GM18517 (cell line): ENCODE results near the gene PCDH8.

Source experiments
- ATAC-seq: cut with Tn5 transposase; IDR thresholded peaks from one replicate; pipeline ENCODE4 v1.9.1; 2021; ENCODE audit warnings: mild to moderate bottlenecking, moderate library complexity; ENCODE audit not compliant: unreplicated experiment

PCDH8 gene

GRCh38 chr13:52848455-52849195, at the start of gene PCDH8:
PCDH8 (minus strand) TSS chr13:52848640; CDS start chr13:52848436, 204 bp downstream.
- ATAC-seq: no peak

GRCh38 chr13:52896827-52897659, 48.6 kb upstream of the PCDH8 start:
- no peak for ATAC-seq

GRCh38 chr13:52894413-52894812, 46.0 kb upstream of the PCDH8 start:
- ATAC-seq: no peak

GRCh38 chr13:52892925-52893324, 44.5 kb upstream of the PCDH8 start:
- no peak for ATAC-seq

- no peak for ATAC-seq
Observed at GRCh38 chr13:52891706-52892105, 43.3 kb upstream of the PCDH8 start.

- no peak for ATAC-seq
Observed at GRCh38 chr13:52887165-52887564, 38.7 kb upstream of the PCDH8 start.

- ATAC-seq: no peak
Observed at GRCh38 chr13:52885141-52885540, 36.7 kb upstream of the PCDH8 start.

- ATAC-seq: no peak
Observed at GRCh38 chr13:52884429-52885010, 36.1 kb upstream of the PCDH8 start.

- no peak for ATAC-seq
Observed at GRCh38 chr13:52882785-52883184, 34.3 kb upstream of the PCDH8 start.

GRCh38 chr13:52879950-52880741, 31.7 kb upstream of the PCDH8 start:
- ATAC-seq: no peak

- ATAC-seq: no peak
Observed at GRCh38 chr13:52878831-52879230, 30.4 kb upstream of the PCDH8 start.

GRCh38 chr13:52870143-52870542, 21.7 kb upstream of the PCDH8 start:
- no peak for ATAC-seq

GRCh38 chr13:52869621-52870020, 21.2 kb upstream of the PCDH8 start:
- ATAC-seq: no peak

GRCh38 chr13:52869050-52869449, 20.6 kb upstream of the PCDH8 start:
- ATAC-seq: no peak

GRCh38 chr13:52868190-52868589, 19.8 kb upstream of the PCDH8 start:
- peak; percentile 64 for ATAC-seq

GRCh38 chr13:52864941-52865340, 16.5 kb upstream of the PCDH8 start:
- no peak for ATAC-seq

- no peak for ATAC-seq
Observed at GRCh38 chr13:52862358-52863206, 14.1 kb upstream of the PCDH8 start.

GRCh38 chr13:52852444-52852843, 4.0 kb upstream of the PCDH8 start:
- ATAC-seq: no peak

GRCh38 chr13:52851137-52851962, 2.9 kb upstream of the PCDH8 start:
- ATAC-seq: peak; percentile 89
